Measurements from ENCODE around the gene KIAA1755. TPM values are rescaled to one million over a fixed set of nuclear protein-coding genes. Genes with fewer than 3 reads are reported as not detected.
A peak's percentile ranks its signal among the peaks of the same experiment; 100 is the strongest.

Gene KIAA1755
- total and polyA plus RNA-seq, 9 of the 15 experiments (the other 6 are each of a cell fraction or from before 2014, with no cell fraction given): not detected

DNA sequence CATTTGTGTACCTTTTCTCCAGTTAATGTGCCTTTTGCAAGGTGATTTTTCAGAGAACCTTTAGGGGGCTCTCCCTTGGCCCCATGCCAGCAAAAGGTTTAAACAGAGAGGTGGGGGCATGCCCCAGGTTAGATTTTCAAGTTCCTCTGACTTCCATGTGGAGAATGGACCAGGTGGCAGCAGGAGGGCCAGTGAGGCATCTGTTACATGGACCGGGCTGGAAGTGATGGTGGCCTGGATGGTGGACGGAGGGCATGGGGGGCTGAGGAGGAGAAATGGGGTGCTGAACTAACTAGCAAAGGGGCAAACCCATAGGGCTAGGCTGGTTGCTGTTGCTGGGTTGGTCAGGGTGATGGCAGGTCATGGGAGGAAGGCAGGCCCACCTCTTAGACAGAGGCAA, 22.7 kb upstream of the KIAA1755 start:
- DNase-seq (ENCODE audit: extremely low read depth in 1 of 4, low spot score in 3 of 4): no peak
- Histone ChIP-seq H3K9me3 (replicated peaks; ENCODE audit: control insufficient read depth, insufficient read depth, low read depth, low read length) (no peaks in the 10 kb centered on the region), H3K4me1 (replicated peaks in 1 of 2; ENCODE audit: control insufficient read depth in 2 of 2, insufficient read depth in 2 of 2, low read length in 2 of 2) (no peaks in the 10 kb centered on the region; a peak in 1 of 5 replicates), H3K27ac (ENCODE audit: extremely low read depth, low read depth, low read length) (no peak overlapping the region), H2AFZ (ENCODE audit: low read depth, low read length) (no peak overlapping the region), H3K79me2 (ENCODE audit: control insufficient read depth, insufficient read depth, low read length) (no peaks in the 10 kb centered on the region), H3K27me3 (ENCODE audit: control insufficient read depth in 2 of 2, insufficient read depth in 2 of 2, low read length in 2 of 2) (peaks cover 17 to 40% of the 10 kb centered on the region in 2 experiments; a peak in 4 of 5 replicates), H3K4me2 (ENCODE audit: insufficient read depth, low read length) (no peak overlapping the region), H3K4me3 (no peak overlapping the region), H3K36me3 (ENCODE audit: control insufficient read depth, insufficient read depth, low read length) (no peaks in the 10 kb centered on the region), H4K20me1 (replicated peaks; ENCODE audit: control insufficient read depth, insufficient read depth, low read length) (no peaks in the 10 kb centered on the region), H3K9ac (ENCODE audit: insufficient read depth in 1 of 2, low read depth in 2 of 2, low read length in 2 of 2) (no peak overlapping the region), H3K9me1 (ENCODE audit: control insufficient read depth, insufficient read depth, low read length) (no peaks in the 10 kb centered on the region)
- ChIA-PET CTCF (ENCODE audit: low intra/inter-chr PET ratio) (no interaction called here), POLR2A (no interaction called here)
- FAIRE-seq: no peak
- WGBS (ENCODE audit: insufficient coverage, low coverage, missing lambda C conversion rate): 0% methylated on average over 2 of the region's 2 CpGs
- no peak for ATAC-seq
- TF ChIP-seq ZNF717 (CRISPR knock-in tag; IDR thresholded peaks at IDR 0.05) (no peak), ZNF77 (CRISPR knock-in tag; IDR thresholded peaks at IDR 0.05) (no peak), HSF4 (CRISPR knock-in tag; IDR thresholded peaks at IDR 0.05; ENCODE audit: borderline replicate concordance) (no peak), NFIX (CRISPR knock-in tag; IDR thresholded peaks at IDR 0.05; ENCODE audit: low read depth) (peak; percentile 40; the same call in 1 of the 2 replicates), NFIC (IDR thresholded peaks at IDR 0.05) (peak; percentile 80)
- TF ChIP-seq, protein P1, sequence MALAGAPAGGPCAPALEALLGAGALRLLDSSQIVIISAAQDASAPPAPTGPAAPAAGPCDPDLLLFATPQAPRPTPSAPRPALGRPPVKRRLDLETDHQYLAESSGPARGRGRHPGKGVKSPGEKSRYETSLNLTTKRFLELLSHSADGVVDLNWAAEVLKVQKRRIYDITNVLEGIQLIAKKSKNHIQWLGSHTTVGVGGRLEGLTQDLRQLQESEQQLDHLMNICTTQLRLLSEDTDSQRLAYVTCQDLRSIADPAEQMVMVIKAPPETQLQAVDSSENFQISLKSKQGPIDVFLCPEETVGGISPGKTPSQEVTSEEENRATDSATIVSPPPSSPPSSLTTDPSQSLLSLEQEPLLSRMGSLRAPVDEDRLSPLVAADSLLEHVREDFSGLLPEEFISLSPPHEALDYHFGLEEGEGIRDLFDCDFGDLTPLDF (CRISPR knock-in tag; IDR thresholded peaks at IDR 0.05): no peak
- TF ChIP-seq, protein P2, sequence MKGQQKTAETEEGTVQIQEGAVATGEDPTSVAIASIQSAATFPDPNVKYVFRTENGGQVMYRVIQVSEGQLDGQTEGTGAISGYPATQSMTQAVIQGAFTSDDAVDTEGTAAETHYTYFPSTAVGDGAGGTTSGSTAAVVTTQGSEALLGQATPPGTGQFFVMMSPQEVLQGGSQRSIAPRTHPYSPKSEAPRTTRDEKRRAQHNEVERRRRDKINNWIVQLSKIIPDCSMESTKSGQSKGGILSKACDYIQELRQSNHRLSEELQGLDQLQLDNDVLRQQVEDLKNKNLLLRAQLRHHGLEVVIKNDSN (CRISPR knock-in tag; IDR thresholded peaks at IDR 0.05): no peak
- intact Hi-C loops (cut with micrococcal nuclease) (no loop called here), in situ Hi-C loops (cut with MboI) (no loop called here)
- no TSS peak for BruUV-seq (replicated peaks)

Data from K562 (cell line).